CD4-positive, alpha-beta T cell treated with Interleukin-12 subunit alpha and Interleukin-12 subunit beta, for 1 hour (primary cell): ENCODE data around the gene SYT9.

Source experiments
- DNase-seq: peaks from one replicate; pipeline ENCODE4 v3.0.0-alpha.2; 2020

Gene SYT9, protein sequence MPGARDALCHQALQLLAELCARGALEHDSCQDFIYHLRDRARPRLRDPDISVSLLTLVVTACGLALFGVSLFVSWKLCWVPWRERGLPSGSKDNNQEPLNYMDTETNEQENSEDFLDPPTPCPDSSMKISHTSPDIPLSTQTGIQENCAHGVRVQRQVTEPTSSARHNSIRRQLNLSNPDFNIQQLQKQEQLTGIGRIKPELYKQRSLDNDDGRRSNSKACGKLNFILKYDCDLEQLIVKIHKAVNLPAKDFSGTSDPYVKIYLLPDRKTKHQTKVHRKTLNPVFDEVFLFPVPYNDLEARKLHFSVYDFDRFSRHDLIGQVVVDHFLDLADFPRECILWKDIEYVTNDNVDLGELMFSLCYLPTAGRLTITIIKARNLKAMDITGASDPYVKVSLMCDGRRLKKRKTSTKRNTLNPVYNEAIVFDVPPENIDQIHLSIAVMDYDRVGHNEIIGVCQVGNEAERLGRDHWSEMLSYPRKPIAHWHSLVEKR

DNA sequence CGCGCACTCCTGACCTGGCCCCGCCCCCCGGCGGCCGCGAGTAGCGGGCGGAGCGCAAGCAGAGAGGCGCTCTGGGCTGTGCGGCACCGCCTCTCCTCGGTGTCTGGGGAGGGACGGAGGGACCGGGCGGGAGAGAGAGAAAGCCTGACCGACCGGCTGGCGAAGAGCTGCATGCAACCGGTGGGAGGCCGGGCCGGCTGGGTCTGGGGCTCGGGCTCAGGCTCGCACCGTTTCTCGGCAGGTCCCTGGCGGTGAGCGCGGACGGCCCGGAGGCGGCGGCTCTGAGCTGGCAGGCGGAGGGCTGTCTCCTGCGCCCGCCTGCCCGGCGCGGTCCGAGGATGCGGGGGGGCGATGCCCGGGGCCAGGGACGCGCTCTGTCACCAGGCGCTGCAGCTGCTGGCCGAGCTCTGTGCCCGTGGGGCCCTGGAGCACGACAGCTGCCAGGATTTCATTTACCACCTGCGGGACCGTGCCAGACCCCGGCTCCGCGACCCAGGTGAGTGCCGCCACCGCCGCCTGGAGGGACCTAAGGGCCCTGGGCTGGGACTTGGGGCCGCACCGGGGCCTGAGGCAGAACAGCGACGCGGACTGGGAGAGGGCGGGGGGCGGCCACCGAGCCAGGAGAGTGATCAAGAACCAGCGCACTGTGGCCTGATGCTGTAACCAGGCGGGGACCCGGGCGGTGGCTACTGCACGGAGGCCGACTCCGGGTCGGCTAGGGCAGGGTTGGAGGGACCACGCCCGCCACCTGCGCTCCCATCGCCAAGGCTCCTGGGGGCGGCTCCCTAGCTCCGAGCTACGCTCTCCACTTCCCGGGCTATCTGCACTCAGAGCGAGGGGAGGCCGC, at the start of gene SYT9:
Gene SYT9 (plus strand): TSS at position 69 of the 847 bp plus-strand sequence. CDS start 283 bp downstream, at position 352.
- DNase-seq: no peak

DNA sequence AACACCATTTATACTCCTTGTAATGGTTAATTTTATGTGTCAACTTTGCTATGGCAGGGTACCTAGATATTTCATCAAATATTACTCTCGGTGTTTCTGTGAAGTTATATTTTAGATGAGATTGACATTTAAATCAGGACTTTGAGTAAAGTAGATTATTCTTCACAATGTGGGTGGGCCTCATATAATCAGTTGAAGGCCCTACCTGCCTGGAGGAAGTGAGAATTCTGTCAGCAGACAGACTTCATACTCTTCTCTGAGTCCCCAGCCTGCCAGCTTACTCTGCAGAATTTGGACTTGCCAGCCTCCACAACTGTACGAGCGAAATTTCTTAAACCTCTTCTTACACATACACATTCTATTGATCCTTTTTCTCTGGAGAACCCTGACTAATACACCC, 49.3 kb upstream of the SYT9 start:
- DNase-seq: no peak

DNA sequence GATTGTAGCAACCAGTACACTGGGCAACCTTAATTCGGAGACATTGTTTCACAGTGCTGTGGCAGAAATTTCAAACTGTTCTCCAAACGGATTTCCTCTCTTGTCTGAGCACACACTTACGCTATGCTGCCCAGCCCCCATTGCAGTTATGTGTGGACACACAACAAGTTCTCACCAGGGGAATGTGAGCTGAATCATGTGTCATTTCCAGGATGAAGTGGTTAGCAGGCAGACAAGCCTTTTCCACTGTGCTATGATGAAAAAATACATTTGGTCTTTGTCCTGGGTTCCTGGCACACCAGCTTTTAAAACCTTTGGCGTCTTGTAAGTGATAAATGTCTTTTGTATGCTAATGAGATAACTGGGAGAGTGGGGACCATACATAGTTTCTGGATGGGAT, 46.9 kb upstream of the SYT9 start:
- no peak for DNase-seq

DNA sequence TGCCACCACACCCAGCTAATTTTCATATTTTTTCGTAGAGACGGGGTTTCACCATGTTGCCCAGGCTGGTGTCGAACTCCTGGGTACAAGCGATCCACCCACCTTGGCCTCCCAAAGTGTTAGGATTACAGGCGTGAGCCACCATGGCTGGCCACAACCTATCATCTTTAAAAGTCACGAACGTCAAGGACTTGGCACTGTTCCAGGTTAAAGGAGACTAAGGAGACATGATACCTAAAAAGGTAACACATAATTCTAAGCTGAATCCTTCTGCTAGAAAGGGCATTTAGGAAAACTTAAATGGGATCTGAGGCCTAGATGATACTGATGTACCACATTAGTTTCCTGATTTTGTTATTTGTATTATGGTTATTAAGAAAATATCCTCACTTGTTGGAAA, 43.3 kb upstream of the SYT9 start:
- no peak for DNase-seq

DNA sequence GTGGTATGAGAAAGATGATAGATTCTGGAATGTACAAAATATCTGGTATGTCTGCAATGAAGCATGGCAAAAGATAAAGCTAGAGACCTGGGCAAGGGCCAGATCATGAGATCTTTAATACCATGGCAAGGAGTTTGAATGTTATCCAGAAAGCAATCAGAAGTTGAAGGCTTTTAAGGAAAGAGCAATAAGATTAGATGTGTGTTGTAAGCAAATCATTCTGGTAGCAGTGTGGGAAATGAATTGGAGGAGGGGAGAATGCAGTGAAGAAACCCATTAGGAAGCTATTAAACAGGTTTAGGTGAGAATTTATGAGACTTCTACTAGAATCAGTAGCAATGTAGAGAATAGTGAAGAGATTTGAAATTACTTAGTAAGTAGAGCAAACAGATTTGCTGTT, 32.2 kb upstream of the SYT9 start:
- no peak for DNase-seq

DNA sequence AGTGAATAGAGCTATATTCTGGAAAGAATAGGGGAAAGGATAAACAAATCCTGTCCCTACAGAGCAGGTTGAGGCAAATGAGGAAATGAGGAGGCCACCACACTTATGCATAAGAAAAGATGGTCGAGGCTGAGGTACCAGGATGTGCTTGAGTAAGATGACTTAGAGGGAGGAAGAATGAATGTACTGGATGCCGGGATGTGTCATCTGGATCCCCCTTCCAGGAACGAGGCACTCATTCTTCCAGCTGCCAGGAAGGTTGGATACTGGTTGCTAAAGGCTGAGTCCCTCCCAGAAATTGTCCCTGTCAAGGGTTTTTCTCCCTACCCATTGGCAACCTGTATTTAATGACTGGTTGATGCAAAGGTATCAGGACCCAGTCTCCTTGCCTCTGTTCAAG, 31.1 kb upstream of the SYT9 start:
- DNase-seq: no peak

DNA sequence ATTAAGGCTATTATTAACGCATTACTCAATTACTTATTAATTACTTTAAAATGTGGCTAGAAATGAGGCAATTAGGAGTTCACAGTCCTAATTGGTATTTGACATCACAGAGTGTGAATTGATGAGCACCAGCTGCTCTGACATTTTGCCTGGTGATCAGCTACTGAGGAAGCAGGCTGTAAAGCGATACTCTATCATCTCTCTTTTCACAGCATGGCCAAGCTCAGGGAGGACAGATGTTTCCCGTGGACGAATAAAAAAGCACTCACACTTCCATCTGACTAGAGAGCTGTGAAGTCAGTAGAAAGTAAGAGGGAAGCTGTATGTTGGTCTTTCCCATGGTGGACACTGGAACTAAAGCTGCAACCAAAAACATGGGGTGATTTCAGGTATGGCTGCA, 29.1 kb upstream of the SYT9 start:
- DNase-seq: no peak

DNA sequence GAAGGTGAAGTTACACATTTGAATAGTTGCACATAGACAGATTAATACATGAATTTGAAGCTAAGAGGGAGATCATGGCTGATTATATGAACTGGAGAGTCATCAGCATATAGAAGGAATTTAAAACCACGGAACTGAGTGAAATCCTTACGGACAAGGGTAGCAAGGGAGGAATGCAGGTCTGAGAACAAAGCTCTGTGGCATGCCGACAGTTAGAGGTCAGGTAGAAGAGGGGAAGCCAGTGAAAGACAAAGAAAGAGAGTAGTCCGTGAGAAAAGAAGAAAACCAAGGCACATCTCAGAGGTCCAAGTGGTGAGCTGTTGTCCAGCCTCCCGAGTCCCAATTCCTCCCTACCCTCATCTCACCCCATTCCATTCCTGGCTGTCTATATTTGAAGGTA, 11.8 kb upstream of the SYT9 start:
- DNase-seq: no peak

DNA sequence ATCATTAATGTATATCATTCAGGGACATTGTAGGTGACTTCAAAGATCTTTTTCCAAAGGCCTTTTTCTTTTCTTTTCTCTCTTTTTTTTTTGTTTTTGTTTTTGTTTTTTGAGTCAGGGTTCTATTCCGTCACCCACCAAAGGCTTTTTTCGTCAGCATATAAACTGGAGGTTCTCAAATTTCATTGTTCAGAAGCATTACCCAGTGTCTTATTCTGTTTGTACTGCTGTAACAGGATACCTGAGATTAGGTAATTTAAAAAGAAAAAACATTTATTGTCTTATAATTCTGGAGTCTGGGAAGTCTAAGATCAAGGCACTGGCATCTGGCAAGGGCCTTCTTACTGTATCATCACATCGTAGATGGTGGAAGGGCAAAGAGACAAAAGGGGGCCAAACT, 6.4 kb upstream of the SYT9 start:
- no peak for DNase-seq

DNA sequence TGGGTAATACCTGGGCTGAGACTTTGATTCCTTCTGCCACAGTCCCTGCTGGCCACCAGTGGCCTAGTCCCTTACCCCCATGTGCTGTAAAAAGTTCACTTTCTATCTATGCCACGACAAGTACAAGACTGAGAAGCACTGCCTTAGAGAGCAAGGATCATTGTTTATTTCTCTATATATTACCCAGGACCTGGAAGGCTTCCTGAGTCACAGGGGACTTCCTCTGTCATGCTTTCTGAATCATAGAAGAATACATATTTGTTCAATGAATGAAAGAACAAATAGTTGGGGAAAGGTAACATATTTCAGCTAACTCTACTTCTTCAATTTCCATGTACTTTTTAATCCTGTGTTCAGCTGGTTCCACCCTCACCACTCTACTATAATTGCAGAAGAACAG, 5.5 kb upstream of the SYT9 start:
- DNase-seq: no peak

DNA sequence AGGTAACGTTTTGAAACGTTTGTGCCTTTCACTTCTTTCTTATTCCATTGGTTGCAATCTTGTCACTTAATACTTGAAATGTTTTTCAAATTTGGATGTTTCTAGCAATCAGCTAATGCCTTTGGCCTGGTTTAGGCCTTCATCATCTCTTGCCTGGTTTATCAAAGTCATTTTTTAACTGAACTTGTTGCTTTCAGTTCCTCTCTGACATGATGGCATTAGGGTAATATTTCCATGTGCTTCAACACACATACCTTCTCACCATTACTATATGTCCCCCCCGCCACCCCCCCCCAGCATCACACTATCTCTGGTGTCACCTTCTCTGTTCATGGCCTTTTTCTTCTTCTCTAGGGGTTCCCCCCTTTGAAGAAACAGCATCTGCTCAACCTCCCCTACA, 1.5 kb upstream of the SYT9 start:
- no peak for DNase-seq

DNA sequence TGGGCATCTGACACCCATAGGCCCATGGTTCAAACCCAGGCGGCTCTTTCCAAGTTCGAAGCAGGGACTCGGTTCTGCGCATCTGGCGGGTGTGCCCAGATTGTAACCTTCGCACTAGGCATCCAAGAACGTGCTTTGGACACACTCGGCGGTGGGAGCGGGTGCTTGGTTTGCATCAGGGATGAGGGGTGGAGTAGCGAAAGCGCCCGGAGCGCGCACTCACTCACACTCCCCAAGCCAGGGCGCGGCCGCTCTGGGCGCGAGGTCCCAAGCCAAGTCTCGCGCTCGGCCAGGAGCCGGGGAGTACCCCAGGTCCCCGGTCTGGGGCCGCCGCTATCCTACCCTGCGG, 243 bp upstream of the SYT9 start:
- DNase-seq: no peak

DNA sequence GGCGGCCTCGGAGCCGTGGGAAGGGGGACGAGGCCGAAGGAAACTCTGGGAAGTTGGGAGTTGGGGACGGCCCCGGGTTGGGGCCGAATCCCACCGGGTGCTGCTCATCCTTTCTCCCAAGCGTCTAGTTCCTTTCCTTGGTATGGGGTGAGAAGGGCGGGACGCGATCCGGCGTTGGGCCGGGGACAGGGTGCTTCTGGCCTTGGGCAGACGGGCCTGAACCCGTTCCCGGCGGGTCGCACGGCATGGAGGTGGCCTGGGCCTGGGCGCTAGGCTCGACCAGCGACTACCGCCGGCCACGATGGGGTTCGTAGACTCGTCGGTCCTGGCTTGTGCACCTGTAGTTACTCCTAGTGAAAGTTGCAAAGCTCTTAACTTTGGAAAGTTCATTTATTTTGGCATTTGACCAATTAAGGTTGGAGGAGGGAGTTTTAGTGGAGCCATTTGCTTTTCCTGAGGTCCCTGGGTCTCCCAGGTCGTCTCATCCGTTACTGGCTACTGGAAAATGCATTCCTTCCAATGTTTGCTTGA, 1.0 kb downstream of the SYT9 start:
- DNase-seq: no peak

DNA sequence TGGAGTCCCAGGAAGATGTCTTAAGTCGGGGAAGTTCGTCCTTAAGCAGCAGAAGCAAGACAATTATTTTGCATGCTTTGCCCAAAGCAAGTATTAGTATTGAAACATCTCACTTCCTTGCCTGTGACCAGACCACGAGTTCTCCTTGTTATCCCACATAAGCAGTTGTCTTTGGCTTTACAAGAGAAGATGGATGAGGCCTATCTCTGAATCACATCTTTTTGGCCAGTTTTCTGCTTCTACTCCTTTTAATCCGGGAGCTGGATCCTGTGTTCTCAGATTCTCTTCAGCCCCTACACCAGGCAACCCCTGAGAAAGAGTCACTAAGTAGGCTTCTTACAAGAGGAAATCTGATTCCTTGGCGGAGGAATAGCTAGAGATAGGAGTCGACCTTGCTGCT, 2.1 kb downstream of the SYT9 start:
- no peak for DNase-seq

DNA sequence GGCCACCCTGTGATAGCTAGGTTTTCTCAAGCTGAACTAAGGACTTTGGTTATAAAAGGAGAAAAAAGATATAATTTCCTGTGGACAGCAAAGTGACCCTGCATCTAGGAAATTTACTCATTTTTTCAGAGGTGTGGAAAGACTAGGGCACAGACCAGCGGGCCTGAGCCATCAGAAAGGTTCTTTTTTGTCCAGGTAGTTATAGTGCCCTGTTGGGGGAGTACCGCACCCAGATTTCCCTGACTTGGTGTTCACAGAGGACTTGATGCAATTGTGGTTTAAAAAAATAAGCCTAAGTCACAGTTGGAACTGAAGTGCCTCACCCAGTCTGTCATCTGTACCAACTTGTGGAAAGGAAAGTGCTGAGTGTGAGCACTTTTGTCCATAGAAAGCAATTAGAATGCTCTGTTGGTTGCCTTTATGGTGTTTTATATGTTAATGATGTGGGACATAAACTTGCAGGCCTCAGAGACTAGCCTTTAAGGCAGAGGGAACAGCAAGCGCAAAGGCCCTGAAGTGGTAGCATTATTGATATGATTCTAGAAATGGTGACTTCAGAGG, 3.1 kb downstream of the SYT9 start:
- no peak for DNase-seq

DNA sequence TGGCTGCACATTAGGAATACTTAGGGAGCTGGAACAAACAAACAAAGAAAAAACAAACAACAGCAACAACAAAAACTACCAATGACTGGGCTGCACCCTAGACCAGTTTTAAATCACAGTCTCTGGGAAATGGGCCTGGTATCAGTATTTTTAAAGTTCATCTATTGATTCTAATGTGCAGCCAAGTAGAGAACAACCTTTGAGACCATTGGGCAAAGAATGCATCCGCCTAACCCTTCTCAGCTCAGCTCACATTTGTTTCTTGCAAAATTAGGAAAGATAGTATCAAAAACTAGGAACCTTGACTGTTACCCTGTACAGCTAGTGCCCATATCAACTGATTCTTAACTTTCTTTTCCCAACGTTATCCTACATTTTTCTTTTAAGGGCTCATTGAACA, 5.2 kb downstream of the SYT9 start:
- DNase-seq: no peak

DNA sequence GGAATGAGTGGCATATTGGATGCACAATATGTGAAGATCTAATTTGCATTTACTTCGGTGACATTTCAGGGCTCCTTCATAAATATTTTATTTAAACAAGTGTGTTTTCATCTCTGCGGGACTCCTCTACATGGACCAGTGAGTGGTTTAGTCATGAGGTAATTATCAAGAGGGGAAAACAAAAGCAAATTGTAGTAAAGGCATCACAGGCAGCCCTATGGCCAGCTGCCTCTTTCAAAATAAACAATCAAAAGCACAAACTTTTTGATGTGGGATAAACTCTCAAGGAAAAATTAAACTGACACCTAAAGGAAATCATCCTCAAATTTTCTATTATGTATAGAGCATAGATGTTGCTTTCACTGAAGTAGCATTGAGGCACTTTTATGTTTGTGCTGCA, 6.0 kb downstream of the SYT9 start:
- DNase-seq: no peak

DNA sequence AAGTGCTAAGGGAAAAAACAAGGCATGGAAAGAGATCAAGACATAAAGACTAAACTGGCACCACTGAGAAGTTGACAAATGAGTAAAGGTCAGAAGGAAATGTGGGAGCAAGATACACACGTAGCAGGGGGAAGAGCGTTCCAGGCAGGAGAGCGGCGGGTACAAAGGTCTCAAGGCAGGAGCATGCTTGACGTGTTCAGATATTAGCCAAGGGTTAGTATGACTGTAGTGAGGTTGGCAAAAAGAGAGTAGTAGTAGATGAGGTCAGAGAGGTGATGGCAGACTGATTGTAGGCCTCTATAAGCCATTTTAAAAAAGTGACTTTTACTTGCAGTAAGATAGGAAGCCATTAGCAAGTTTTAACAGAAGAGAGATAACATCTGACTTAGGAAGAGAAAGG, 9.9 kb downstream of the SYT9 start:
- no peak for DNase-seq

DNA sequence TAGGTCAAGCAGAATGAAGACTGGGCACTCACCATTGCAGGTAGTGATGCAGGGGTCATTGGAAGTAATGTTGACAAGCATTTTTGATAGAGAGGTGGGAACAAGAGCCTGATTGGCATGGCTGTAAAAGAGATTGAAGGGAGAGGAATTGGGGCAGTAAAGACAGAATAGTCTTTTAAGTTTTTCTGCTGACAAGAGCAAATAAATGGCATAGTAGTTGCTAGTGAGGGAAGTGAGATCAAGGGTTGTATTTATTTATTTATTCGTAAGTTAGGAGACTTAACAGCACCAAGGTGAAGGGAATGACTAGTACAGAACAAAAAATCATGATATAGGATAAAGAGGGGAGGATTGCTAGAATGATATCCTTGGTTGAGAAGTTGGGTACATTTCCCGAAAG, 11.0 kb downstream of the SYT9 start:
- no peak for DNase-seq

DNA sequence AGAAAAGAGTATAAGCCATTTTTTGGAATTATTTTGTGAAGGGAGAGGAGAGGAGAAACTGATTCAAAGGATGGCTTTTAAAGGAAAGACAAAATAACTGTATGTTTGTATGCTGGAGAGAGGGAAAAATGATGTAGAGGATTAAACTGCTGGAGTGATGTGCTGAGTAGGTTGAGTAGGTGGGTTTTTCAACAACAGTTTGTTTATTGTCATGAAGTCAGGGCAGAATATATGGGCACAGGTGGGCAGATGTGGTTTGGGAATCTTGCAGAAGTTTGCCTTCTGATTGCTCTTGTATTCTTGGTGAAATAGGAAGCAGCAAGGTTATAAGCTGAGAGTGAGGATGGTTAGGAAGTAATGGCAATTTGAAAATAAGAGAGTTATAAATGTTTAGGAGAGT, 12.1 kb downstream of the SYT9 start:
- no peak for DNase-seq

DNA sequence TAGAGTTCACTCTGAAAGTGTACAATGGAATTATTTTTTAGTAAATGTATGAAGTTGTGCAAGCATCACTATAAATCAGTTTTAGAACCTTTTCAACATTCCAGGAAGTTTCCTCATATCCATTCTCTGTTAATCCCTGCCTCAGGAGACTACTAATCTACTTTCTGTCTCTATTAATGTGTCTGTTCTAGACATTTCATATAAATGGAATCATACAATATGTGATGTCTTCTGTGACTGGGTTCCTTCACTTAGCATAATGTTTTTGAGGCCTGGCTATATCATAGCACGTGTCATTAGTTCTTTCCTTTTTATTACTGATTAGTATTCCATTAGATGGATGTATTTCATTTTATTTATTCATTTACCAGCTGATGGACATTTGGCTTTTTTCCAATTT, 17.1 kb downstream of the SYT9 start:
- no peak for DNase-seq

DNA sequence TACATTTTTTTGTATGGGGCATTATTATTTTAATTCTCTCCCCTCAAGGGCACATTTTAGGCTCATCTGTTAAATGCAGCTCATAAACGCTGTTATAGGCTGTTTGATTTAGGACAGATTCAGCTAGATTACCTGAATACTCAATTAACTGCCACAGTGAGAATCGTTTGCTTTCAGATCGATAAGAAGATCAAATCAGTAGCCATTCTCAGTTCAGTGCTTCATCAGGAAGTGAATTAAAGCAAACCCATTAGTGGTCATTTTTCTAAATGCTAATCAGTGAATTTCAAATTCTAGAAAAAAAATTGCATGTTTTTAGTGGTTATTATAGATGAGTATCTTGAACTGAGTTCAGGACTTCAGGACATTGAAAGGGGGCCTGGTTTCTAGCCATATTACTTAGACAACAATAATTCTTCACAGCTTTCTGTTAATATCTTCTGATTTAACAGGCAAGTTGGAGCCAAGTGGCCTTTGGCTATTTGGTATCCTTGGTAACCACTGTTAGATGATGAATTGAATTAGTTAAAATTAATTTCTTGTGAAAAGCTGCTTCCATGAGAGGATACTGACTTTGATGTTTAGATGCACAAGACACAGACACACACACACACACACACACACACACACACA, 18.6 kb downstream of the SYT9 start:
- no peak for DNase-seq

DNA sequence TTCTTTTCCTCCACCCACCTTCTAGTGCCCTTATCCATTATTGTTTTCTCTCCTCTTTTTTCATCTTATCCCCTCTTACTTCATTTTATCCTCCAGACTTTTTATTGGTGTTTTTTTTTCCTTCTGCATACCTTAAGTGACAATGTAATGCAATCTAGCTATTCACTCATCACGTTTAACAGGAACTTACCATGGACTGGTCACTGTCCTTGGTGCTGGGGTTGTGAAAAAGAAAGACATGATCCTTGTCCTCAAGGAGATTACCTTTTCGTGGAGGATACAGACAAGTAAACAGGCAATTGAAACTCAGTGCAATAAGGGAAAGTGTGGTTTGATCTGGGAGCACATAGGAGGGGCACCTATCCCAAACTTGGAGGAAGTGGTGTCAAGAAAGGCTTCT, 20.7 kb downstream of the SYT9 start:
- no peak for DNase-seq
